GM19438 (cell line): ENCODE measurements around the gene GPR161.

Experiments used
- ATAC-seq: cut with Tn5 transposase; IDR thresholded peaks from one replicate; pipeline ENCODE4 v1.9.1; 2021; ENCODE audit warnings: low read depth; ENCODE audit not compliant: unreplicated experiment

Gene GPR161

GRCh38 chr1:168148916-168149315, 12.2 kb upstream of the GPR161 start:
- peak; percentile 60 for ATAC-seq

GRCh38 chr1:168146626-168147025, 9.9 kb upstream of the GPR161 start:
- no peak for ATAC-seq

DNA sequence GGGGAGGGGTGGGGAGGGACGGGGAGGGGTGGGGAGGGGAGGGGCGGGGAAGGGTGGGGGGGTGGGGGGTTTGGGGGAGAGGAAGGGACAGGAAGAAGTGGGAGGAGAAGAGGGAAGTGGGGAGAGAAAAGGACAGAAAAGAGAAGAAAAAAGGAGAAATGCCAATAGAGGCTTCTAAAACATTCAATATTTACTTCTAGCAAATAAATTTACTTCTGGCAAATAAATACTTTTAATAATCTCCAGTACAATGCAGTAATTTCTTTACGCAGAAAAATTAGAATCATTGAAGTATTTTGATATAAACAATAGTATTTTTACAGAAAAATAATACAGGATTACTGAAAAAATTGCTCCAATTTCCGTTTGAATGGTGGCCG, 9.4 kb upstream of the GPR161 start:
- no peak for ATAC-seq

- ATAC-seq = peak; percentile 84
These were observed 8.7 kb upstream of the GPR161 start for GRCh38 chr1:168145184-168146159.

- no peak for ATAC-seq
These were observed 5.2 kb upstream of the GPR161 start for GRCh38 chr1:168141871-168142385.

DNA sequence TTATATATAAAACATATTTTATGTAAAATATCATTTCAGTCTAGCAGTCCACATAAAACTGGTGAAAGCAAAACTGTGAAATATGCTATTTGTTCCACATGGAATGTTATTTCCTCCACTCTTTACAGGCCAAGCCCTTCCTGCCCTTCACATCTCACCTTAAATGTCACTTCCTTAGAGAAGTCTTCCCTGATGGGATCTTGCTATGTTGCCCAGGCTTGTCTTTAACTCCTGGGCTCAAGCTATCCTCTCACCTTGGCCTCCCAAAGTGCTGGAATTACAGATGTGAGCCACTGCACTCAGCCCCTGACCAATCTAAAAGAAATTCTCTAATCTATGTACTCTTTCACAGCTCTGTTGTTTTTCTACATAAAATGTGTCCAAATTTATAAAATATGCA, 2.3 kb upstream of the GPR161 start:
- ATAC-seq = no peak

- ATAC-seq = no peak
These were observed 1.4 kb upstream of the GPR161 start for GRCh38 chr1:168138134-168138533.

- no peak for ATAC-seq
These were observed 738 bp upstream of the GPR161 start for GRCh38 chr1:168137515-168137821.

DNA sequence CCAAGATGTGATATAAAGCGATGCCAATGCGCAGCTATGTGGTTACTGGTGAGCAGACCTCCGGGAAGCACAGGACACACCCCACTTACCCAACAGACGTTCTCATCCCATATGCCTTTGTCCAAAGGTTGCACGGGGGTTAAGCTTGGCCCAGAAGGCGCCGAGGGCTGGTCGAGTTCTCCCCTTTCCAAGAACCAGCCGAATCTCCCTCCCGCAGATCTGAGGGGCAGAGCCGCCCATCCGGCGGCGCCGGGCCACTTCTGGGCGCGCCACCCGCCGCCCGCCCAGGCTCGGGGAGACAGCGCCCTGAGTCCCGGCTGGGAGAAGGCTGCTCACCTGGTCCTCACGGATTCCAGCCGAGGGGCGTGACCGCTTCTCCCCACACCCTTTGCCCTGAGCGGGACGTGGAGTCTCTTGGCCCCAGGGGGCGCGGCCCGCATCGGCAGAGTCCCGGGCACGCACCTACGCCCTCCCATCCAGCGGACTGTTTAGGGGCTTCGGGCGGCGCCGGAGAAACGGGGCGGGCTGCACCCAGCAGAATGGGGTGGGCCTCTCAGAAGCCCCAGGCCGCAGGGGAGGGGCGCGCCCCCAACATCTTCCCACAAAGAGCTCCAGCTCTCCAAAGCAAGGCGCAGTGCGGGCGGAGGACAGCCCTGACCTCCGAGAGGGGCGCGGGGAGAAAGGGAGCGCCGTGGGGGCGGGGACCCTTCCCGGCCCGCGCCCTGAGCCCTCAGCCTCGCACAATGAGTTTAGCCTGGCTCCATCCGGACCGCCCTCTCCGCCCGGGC, 615 bp downstream of the GPR161 start:
- no peak for ATAC-seq

GRCh38 chr1:168135116-168135920, 1.4 kb downstream of the GPR161 start:
- ATAC-seq = no peak

DNA sequence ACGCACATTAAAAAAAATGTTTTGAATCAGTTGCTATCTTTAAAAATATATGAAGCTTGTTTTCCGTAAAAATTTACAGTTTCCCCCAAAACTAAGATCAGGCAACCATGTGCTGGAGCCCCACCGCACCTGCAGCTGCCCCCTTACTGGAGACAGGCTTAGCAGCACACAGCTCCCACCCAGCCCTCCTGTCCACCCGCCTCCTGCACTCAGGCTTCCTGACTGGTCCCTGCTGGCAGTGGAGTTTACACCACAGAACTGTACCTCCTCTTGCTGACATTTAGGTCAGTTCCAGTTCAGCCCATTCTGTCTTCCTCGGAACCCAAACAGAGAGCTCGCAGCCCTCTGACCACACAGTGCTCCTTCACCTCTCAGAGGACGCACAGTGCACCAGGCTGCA, 2.1 kb downstream of the GPR161 start:
- no peak for ATAC-seq

DNA sequence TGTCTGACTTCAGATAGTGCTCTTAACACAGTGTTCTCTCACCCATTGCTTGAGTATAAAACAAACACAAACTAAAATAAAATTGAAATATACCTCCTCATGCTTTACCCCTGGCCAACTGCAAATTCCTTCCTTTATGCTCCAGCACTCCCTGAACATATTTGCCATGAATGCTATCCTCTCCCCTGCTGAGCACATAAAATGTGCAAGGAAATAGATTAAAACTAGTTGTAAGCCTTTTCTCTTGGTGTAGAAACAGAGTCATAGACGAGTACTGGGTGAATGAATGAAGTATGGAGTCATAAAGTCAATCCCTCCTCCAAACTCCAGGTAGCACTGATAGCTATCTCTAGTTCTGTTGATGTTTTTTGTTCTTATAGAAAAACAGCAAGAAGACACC, 2.6 kb downstream of the GPR161 start:
- ATAC-seq = no peak

DNA sequence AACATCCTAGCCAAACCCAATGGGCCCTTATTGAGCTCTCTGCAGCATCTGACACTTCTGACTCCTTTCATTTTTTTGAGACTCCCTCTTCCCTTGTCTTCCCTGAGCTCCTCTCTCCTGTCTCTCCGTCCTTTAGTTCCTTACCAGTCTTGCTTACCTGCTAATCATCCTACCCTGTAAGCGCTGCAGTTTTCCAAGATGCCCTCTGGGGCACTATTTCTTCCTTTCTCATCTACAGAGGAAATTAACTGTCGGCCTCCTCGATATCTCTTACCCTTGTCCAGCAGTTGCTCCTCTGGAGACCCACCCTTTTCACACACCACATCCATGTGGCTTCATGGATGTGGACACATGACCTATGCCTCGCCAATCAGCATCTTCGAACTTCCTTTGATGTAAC, 6.8 kb downstream of the GPR161 start:
- ATAC-seq = no peak

GRCh38 chr1:168127503-168127902, 9.2 kb downstream of the GPR161 start:
- no peak for ATAC-seq

- ATAC-seq = no peak
These were observed 11.7 kb downstream of the GPR161 start for GRCh38 chr1:168125051-168125450.

DNA sequence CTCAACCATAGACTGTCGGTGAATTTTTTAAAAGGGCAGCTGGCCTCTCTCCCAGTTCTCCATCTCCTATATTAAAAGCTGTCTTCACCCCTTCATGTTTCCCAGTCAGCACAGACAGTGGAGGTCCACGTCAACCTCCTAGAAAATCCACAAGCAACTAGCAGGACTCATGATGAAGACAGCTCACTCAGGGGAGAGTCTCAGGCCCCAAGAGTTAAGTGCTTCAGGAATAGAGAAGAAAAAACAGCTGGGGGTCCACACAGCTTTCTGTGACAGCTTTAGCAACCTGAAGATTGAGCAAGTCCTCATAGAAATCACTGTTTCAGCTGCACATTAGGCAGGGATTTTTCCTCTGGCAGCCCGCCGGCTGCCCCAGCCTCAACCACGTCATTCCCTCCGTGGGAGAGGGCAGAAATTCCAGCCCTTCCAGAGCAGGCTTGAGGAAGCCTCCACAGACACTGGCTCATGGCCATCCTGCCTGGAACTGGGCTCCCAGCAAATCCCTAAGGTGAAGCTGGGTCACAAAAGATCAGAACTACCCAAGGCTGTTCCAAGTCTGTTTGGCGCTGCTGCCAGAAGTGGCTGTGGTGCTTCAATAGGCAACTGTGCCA, 15.2 kb downstream of the GPR161 start:
- no peak for ATAC-seq

DNA sequence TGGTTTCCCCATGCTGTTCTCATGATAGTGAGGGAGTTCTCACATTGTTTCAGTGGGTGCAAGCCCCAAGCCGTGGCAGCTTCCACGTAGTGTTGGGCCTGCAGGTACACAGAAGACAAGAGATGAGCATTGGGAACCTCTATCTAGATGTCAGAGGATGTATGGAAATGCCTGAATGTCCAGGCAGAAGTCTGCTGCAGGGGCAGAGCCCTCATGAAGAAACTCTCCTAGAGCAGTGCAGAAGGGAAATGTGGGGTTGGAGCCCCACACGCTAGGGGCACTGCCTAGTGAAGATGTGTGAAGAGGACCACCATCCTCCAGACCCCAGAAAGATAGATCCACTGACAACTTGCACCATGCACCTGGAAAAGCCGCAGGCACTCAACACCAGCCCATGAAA, 17.0 kb downstream of the GPR161 start:
- no peak for ATAC-seq

DNA sequence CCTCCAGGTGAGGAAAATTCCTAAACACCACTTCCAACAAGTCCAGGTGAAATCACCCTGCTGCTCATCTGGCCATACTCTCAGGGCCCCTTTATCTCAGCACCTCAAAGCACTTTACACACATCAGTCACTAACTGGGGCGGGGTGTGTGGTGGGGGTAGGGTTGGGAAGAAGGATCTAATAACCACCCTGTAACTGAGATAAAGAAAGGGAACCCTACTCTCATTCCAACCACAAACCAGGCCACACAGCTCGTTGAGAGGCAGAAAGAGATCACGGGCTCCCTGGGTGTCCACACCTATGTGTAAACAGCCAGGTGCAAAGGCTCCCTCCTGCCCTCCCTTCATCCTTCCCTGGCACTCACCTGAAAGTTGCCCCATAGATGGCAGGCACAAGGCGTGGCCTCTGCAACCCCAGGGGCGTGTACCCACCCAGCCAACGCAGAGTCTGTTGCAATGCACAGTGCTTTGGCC, 20.4 kb downstream of the GPR161 start:
- no peak for ATAC-seq

DNA sequence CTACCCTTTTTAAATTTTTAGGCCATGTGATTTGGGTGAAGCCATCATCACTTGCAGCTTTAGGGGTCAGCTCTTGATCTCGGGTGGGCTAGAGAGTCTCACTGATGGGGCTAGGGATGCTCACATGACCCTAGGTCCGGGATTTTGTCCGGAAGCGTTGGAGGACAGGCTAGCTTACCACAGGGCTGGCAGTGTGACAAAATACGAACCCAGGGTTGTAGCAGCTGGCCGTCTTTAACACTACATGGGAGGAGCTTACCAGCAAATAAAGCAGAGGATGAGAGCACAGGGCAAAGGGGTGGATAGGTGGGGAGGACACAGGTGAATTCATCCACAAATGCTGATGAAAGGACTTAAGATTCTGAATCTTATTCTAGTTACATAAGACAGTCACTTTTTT, 21.9 kb downstream of the GPR161 start:
- no peak for ATAC-seq

DNA sequence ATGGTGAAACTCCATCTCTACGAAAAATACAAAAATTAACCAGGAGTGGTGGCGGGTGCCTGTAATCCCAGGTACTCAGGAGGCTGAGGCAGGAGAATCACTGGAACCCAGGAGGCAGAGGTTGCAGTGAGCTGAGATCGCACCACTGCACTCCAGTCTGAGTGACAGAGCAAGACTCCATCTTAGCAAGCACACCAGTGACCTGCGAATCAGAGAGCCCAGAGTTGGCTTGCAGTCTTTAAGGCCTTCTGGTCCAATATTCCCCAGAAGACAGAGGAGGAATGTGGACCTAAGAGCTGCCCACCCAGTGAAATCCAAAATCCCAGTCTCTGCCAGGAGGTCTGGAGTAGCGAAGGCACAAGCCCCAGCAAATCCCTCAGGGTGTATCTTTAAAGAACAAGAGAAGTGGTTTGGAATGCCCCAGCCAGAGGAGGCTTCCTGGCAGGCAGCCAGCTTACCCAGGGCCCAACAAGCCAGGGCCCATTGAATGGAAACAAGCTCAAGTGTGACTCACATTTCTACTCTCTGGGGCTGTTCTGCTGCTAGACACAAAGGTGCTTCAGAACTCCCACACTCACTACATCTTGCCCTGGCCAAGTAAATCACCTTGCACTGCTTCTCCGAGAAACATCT, 23.9 kb downstream of the GPR161 start:
- no peak for ATAC-seq
